ENCODE data around the gene COPG1.

COPG1 gene

GRCh38 chr3:129295286-129295685, 45.9 kb downstream of the COPG1 start:
- Histone ChIP-seq H3K9me3 (ENCODE audit: insufficient read depth, low read length, severe bottlenecking) (no peaks in the 10 kb centered on the region), H4K20me1 (ENCODE audit: insufficient read depth, low read length) (no peaks in the 10 kb centered on the region; the same call in 1 of the 2 replicates), H3K9ac (ENCODE audit: low read depth, low read length) (no peak overlapping the region), H3K27ac (ENCODE audit: low read length) (no peak overlapping the region), H2AFZ (ENCODE audit: low read depth, low read length) (no peak overlapping the region), H3K4me3 (ENCODE audit: low read depth in 1 of 2, low read length in 2 of 2) (no peak overlapping the region), H3K4me1 (ENCODE audit: insufficient read depth, low read length) (no peaks in the 10 kb centered on the region), H3K4me2 (ENCODE audit: insufficient read depth, low read length) (no peak overlapping the region), H3K79me2 (ENCODE audit: insufficient read depth, low read length) (no peaks in the 10 kb centered on the region), H3K36me3 (ENCODE audit: insufficient read depth, low read length) (peaks cover 68% of the 10 kb centered on the region), H3K27me3 (ENCODE audit: insufficient read depth, low read length, poor library complexity) (no peaks in the 10 kb centered on the region)
- ATAC-seq (ENCODE audit: insufficient read depth, low read depth) (no peak), DNase-seq (no peak)
- TF ChIP-seq, protein P1, sequence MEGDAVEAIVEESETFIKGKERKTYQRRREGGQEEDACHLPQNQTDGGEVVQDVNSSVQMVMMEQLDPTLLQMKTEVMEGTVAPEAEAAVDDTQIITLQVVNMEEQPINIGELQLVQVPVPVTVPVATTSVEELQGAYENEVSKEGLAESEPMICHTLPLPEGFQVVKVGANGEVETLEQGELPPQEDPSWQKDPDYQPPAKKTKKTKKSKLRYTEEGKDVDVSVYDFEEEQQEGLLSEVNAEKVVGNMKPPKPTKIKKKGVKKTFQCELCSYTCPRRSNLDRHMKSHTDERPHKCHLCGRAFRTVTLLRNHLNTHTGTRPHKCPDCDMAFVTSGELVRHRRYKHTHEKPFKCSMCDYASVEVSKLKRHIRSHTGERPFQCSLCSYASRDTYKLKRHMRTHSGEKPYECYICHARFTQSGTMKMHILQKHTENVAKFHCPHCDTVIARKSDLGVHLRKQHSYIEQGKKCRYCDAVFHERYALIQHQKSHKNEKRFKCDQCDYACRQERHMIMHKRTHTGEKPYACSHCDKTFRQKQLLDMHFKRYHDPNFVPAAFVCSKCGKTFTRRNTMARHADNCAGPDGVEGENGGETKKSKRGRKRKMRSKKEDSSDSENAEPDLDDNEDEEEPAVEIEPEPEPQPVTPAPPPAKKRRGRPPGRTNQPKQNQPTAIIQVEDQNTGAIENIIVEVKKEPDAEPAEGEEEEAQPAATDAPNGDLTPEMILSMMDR (IDR thresholded peaks at IDR 0.05; ENCODE audit: borderline replicate concordance, extremely low read depth, low read length, poor library complexity, severe bottlenecking), result no peak
- TF ChIP-seq EZH2 (IDR thresholded peaks at IDR 0.05; ENCODE audit: borderline replicate concordance, low read depth, low read length, severe bottlenecking), result no peak

- ATAC-seq (ENCODE audit: insufficient read depth, low read depth) (no peak), DNase-seq (no peak)
- H3K9me3 ChIP-seq (ENCODE audit: insufficient read depth, low read length, severe bottlenecking), result no peaks in the 10 kb centered on the region
- H3K27ac ChIP-seq (ENCODE audit: low read length), result no peak overlapping the region
- H3K79me2 ChIP-seq (ENCODE audit: insufficient read depth, low read length), result no peaks in the 10 kb centered on the region
- H4K20me1 ChIP-seq (ENCODE audit: insufficient read depth, low read length), result no peaks in the 10 kb centered on the region
- no peak overlapping the region for H3K4me2 ChIP-seq (ENCODE audit: insufficient read depth, low read length)
- H3K4me1 ChIP-seq (ENCODE audit: insufficient read depth, low read length), result no peaks in the 10 kb centered on the region
- H2AFZ ChIP-seq (ENCODE audit: low read depth, low read length), result no peak overlapping the region
- H3K9ac ChIP-seq (ENCODE audit: low read depth, low read length), result no peak overlapping the region
- TF ChIP-seq, protein P1 (IDR thresholded peaks at IDR 0.05; ENCODE audit: borderline replicate concordance, extremely low read depth, low read length, poor library complexity, severe bottlenecking), result no peak
- no peak for TF ChIP-seq EZH2 (IDR thresholded peaks at IDR 0.05; ENCODE audit: borderline replicate concordance, low read depth, low read length, severe bottlenecking)
- no peaks in the 10 kb centered on the region for H3K27me3 ChIP-seq (ENCODE audit: insufficient read depth, low read length, poor library complexity)
- peaks cover 62% of the 10 kb centered on the region for H3K36me3 ChIP-seq (ENCODE audit: insufficient read depth, low read length)
- no peak overlapping the region for H3K4me3 ChIP-seq (ENCODE audit: low read depth in 1 of 2, low read length in 2 of 2)
Observed at GRCh38 chr3:129304146-129304961, 54.9 kb downstream of the COPG1 start.

GRCh38 chr3:129304962-129305222, 55.5 kb downstream of the COPG1 start:
- H3K36me3 ChIP-seq (ENCODE audit: insufficient read depth, low read length), result peaks cover 57% of the 10 kb centered on the region
- no peak overlapping the region for H2AFZ ChIP-seq (ENCODE audit: low read depth, low read length)
- H3K27me3 ChIP-seq (ENCODE audit: insufficient read depth, low read length, poor library complexity), result no peaks in the 10 kb centered on the region
- H4K20me1 ChIP-seq (ENCODE audit: insufficient read depth, low read length), result no peaks in the 10 kb centered on the region
- ATAC-seq (ENCODE audit: insufficient read depth, low read depth) (no peak), DNase-seq (no peak)
- H3K27ac ChIP-seq (ENCODE audit: low read length), result no peak overlapping the region
- TF ChIP-seq EZH2 (IDR thresholded peaks at IDR 0.05; ENCODE audit: borderline replicate concordance, low read depth, low read length, severe bottlenecking), result no peak
- TF ChIP-seq, protein P1 (IDR thresholded peaks at IDR 0.05; ENCODE audit: borderline replicate concordance, extremely low read depth, low read length, poor library complexity, severe bottlenecking), result no peak
- H3K4me2 ChIP-seq (ENCODE audit: insufficient read depth, low read length), result no peak overlapping the region
- H3K79me2 ChIP-seq (ENCODE audit: insufficient read depth, low read length), result no peaks in the 10 kb centered on the region
- no peak overlapping the region for H3K9ac ChIP-seq (ENCODE audit: low read depth, low read length)
- no peak overlapping the region for H3K4me3 ChIP-seq (ENCODE audit: low read depth in 1 of 2, low read length in 2 of 2)
- no peaks in the 10 kb centered on the region for H3K9me3 ChIP-seq (ENCODE audit: insufficient read depth, low read length, severe bottlenecking)
- H3K4me1 ChIP-seq (ENCODE audit: insufficient read depth, low read length), result no peaks in the 10 kb centered on the region

All from DND-41 (cell line).